Right hindlimb (tissue), 1 donor: ENCODE data around the gene CFAP46.
"Not testable (repeated sequence)": the region's sequence is repeated elsewhere in the genome, so short reads cannot be mapped to it uniquely, and the experiment has no call there.

Source experiments
- DNase-seq: peaks from one replicate; pipeline ENCODE4 v3.0.0-alpha.2; 2018

The CFAP46 gene

DNA sequence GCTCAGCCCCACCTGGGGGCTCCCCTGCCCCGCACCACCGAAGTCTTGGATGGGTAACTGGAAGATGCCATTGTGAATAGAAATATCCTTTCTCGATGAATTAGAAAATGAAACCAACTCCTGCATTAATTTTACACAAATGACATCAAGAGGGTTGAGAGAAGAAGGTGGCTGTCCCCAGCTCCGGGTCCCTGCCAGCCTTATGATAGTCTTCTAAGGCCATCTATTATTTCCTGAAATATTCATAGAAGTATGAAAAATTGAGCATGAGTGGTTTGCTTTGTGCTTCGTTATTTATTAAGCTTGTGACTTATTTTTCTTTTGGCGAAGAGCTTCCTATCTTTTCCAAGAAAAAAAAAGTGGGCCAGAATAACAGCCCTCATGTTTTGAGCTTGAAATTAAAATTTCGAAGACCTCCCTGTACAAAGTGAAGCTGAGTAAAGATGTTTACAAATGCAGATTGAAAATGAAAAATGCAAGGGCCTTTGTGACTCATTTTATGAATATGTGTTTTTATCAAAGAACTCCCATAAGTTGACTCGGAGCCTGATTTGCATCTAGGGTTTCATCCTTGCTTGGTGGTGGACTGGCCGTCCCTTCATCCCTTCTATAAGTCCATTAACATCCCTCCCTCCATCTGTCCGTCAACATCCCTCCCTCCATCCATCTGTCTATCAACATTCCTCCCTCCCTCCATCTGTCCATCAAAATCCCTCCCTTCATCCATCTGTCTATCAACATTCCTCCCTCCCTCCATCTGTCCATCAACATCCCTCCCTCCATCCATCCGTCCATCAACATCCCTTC is 20.5 kb upstream of the CFAP46 start:
- DNase-seq, result peak; percentile 4

DNA sequence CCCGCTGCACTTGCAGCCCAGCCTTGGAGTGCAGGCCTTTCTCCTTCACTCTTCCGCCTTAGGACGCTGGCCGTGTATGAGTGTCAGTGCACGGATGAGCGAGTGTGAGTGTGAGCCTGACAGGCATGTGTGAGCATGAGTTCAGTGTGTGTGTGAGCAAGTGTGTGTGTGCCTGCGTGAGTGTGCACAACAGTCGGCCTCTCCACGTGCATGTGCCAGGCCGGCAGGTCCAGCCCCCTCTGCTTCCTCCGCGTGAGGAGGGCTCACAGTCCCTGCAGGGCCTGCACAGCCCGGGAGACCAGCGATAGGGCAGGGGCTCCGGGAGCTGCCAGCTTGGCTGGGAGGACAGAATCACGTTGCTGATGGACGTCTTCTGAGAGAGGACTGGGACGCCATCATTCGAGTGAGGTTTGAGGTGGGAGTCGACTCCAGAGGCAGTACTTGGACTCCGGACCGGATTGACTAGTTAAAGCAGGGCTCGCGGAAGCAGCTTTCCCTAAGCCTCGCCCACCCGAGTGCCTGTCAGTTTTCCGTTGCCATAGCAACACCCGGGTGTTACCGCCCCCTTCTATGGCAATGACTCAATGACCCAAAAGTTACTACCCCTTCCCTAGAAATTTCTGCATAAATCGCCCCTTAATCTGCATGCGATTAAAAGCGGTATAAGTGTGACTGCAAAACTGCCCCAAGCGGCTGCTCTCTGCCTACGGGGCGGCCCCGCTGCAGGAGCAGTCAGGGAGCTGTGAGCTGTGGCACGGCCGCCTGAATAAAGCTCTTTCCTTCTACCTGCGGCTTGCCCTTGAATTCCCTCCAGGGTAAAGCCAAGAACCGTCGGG is 19.6 kb upstream of the CFAP46 start:
- peak; percentile 83 for DNase-seq

DNA sequence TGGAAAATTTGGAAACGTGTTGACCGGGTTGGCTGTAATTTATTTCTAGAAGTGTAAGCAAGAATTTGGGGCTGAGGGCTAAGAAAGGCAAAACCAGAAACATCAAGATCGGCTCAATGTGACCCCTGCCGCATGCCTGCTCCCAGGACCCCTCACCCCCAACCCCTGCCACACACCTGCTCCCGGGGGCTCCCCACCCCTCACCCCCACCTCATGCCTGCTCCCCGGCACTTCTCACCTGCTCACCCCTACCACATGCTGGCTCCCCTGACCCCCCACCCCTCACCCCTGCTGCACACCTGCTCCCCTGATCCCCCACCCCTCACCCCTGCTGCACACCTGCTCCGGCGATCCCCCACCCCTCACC is 19.0 kb upstream of the CFAP46 start:
- DNase-seq, result no peak

DNA sequence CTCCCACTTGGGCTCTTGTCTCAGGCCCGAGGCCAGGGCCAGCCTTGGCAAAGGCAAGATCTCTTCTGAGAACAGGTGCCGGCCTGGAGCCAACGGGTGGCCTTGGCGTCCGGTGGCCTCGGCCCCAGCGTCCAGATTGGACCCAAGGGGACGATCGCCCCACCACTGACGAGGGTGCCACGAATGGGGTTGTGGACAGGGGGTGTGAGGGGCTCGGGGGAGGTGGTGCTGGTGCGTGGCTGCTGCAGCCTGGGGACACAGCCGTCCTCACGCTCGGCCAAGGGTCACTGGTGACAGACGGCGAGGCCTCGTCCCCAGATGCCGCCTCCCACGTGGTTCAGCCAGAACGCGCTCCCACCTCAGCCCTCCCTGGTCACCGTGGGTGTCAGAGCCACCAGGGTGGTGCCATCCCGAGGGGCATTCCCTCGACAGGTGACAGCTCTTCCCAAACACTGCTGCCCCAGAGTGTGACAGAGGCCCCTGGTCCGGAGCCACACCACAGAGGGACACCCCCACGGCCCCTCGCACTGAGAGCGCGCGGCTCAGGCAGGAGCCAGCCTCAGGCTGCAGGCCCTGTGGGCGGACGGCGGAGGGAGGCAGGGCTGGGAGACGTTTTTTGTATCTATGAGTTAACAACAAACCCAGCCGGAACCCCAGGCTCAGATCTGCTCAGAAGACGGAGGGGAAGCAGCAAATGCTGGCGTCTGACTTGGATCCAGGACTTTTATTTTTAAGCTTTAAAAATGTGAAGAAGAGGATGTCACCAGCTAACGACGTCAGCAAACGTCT is 18.5 kb upstream of the CFAP46 start:
- peak; percentile 24 for DNase-seq

DNA sequence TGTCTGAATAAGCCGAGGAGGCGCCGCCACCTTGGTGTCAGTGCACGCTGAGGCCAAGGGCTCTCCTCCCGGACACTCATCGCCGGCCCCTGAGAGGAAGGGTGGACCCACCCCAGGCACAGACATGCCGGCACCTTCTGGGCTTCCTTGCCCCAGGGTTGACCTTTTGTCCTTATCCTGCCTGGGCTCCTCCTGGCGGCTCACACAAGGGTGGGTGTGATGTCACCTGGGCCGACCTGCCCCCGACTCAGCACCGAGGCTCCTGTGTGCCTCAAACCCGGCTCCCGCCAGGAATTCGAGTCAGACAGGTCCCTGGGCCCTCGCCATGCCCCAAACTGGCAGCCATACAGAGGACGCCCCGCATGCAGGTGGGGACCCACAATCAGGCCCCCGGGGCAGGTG is 17.7 kb upstream of the CFAP46 start:
- peak; percentile 18 for DNase-seq

DNA sequence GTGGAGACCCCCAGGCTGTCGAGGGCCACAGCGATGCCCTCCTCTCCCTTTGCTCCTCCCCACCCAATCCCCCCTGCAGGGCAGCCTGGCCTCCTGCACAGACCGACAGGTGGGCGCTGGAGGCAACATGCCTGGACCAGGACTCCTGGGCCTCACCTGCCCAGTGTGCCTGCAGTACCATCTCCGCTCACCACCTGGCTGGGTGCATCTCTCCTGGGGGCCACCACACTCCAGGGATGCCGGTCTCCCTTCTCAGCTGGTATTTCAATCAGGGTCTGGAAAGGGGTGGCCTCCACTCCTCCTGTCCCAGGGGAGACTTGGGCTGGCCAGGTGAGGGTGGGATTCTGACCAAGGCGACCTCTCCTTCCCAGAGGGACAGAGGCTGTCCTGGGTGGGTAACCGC is 17.2 kb upstream of the CFAP46 start:
- peak; percentile 7 for DNase-seq

DNA sequence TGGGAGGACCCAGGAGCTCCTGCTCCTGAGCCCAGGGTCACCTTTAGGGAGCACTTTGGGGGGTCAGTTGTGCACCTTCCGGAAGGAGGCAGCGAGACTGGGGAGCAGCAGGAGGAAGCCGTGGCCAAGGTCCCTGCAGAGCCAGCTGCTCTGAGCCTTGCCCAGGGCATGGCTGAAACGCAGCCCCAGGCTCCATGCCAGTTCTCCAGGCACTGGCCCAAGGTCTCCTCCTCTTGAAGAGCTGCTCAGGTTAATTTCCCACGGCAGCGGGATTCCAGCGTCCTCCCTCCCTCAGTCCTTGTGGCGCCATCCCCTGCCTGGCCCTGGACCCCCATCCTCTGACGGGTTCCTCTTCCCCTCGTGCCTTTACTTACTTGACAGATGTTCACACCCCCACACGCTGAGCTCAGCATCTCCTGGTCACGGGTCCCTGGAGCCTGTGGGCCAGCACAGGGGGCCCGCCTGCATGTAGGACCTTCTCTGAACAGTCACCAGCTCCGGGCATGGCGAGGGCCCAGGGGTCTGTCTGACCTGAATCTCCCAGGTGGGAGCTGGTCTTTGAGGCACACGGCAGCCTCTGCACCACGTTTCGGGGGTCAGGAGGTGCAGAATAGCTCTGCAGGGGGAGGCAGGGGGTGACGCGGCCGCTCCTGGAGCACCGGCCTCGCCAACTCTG is 16.7 kb upstream of the CFAP46 start:
- peak; percentile 29 for DNase-seq

DNA sequence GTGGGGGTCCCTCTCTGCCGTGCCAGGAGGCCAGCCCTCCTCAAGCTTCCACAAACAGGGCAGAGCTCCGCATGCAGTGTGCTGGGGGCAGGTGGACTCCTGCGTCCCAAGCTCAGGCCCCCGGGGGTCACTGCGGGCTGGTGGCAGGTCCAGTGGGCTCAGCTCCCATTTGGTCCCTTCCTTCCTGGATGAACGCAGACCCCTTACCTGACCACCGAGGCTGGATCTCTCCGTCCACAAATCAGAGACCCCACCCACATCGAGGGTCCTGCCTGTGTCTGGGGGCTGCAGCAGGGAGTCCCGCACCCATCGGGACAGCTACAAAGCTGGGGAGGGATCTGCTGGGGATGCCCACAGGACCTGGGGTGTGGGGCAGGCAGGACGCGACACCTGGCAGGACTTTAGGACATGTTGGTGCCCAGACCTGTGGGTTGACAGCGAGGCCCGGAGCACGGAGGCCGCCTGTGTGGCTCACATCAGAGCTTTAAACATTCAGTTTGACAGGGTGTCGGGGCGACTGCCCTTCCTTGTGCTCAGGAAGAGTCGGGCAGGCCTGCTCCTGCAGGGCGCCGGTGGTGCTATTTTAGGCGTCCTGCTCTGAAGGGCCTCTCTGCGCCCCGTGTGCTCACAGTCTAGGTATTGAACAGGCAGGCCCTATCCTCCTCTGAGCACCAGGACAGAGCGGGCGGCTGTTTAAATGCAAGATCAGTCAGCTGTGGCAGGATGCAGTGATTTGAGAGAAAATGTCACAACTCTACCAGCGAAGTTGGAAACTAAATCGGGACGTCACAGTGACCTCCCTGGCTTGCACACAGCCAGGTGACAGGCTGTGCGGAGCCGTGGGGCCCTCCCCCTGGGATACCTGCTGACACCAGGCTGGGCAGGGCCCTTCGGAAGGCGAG is 15.9 kb upstream of the CFAP46 start:
- DNase-seq, result peak; percentile 10

DNA sequence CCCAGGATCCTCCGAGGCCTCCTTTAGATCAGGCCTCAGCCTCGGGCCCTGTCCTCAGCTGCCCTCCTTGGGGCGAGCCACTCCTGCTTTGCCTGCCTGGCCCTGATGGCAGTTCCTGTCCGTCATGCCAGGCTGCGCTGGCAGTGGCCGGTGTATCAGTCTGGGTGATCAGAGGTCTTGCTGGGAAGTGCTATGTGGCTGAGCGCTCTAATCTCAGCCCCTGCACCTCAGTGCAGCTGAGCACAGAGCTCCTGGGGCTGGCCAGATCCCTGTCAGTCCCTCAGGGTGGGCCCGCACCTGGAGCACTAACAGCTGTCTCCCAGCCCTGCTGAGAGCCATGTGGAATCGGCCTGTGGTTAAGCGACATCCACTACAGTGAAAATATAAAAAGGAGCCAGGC is 14.8 kb upstream of the CFAP46 start:
- DNase-seq, result peak; percentile 14

DNA sequence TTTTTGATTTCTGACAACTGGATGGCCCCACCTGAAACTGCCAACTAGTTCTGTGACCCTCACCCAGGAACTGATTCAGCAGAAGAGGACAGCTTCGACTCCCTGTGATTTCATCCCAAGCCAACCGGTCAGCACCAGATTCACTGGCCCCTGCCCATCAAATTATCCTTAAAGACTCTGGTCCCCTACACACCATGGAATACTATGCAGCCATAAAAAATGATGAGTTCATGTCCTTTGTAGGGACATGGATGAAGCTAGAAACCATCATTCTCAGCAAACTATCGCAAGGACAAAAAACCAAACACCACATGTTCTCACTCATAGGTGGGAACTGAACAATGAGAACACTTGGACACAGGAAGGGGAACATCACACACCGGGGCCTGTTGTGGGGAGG is 13.9 kb upstream of the CFAP46 start:
- DNase-seq, result not testable (repeated sequence)

DNA sequence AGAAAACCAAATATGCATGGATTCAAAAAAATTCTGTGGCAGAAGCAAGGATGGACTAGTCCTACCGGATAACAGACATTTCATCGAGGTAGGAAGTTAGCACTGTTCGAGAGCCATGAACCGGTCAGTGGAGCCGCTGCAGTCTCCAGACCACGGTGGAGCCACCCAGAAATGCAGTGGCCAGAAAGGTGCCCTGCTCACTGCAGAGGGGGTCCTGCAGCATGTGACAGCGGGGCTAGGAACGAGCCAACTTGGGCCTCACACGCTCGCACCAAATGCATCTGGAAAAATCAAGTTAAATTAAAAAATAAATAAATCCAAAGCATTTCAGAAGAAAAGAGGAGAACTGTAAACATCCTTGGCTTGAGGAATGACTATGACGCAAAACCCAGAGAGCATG is 13.1 kb upstream of the CFAP46 start:
- DNase-seq, result no peak

DNA sequence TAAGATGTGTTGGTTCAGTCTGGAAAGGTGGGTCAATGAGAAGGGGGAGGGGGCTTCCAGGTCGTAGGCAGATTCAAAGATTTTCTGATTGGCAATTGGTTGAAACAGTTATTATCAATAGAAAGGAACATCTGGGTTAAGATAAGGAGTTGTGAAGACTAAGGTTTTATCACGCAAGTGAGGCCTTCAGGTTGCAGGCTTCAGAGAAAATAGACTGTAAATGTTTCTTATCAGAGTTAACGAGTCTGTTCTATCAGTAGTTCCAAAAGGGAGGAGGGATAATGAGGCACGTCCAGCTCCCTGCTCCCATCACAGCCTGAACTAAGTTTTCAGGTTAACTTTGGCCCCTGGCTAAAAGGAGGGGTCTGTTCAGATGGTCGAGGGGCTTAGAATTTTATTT is 11.1 kb upstream of the CFAP46 start:
- DNase-seq, result no peak

DNA sequence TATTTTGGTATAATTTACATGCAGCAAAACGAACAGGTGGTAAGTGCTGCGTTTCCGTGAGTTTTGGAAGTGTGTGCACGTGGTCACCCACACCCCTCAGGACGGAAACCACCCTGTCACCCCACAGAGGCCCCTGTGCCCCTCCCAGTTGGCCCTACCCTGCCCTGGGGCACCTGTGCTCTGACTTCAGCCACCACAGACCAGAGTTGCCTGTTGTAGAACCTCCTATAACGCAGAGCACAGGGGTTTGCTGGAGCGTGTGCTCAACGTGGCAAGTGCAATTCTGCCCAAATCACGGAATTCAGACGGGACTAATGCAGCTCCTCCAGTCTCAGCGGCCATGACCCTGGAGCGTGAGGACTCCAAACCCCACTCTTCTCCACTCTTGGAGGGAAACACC is 9.6 kb upstream of the CFAP46 start:
- peak; percentile 5 for DNase-seq

DNA sequence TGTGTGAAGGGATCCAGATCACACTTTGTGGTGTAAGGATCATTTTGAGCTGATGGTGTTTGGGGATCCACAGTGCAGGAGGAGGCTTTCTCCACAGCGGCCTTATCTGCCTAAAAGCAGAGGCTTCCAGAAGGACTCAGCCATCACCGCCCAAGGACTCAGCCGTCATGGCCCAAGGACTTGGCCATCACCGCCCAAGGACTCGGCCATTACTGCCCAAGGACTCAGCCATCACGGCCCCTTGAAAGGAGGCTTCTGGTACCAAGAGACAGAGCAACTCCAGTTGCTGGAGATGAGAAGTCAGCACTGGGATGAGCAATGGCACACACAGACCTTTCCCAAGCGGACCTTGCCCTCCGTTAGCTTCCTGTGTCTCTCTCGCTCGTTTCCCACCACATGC is 6.0 kb upstream of the CFAP46 start:
- DNase-seq, result no peak

DNA sequence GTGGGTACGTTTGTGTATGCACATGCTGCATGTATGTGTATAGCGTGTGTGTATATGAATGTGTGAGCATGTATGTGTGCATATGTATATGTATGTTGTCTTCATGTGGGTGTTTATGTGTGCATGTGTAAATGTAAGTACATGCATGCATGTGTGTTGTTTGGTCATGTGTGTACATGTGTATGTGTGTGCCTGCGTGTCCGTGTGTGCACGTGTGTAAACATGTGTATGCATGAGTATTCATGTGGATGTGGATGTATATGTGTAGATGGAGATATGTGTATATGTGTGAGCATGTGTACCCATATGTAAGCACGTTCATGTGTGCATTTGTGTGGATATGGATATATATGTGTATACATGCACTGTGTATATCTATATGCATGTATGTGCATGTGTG is 5.5 kb upstream of the CFAP46 start:
- DNase-seq, result no peak

DNA sequence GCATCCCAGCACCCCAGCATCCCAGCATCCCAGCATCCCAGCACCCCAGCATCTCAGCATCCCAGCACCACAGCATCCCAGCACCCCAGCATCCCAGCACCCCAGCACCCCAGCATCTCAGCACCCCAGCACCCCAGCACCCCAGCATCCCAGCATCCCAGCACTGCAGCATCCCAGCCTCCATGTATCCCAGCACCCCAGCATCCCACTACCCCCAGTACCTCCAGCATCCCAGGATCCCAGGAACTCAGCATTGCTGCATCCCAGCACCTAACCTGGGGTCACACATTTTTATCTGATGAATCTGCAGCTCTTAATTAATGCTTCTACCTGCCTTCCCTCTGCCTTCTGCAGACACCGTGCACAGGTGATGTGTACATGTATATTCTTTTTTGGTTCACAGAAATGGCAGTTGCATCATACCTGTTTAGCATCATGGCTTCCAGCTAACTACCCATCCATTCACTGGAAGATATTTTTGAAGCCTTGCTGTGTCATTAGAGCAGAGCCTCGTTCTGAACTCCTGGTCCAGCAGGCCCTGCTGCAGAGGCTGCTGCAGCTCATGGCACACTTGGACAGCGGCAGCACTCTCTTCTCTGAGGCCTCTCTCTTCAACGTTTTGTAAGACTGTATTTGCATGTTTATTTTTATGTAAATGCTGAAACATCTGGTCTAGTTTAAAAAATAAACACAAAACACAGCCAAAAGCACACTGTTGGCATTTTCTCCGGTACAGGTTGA is 4.6 kb upstream of the CFAP46 start:
- no peak for DNase-seq

DNA sequence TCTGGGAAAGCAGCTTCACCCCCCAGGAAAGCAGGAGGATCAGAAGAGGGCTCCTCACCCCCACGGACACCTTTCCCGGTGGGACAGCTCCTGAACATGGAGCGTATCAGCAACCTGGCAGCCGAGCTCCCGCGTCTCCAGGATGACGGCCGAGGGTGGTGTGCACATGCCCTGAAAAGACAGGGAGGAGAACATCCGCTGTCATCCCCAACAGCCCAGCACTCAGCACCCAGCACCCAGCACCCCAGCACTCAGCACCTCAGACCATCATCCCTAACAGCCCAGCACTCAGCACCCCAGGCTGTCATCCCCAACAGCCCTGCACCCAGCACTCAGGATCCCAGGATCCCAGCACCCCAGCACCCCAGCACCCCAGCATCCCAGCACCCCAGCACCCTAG is 3.9 kb upstream of the CFAP46 start:
- peak; percentile 7 for DNase-seq

DNA sequence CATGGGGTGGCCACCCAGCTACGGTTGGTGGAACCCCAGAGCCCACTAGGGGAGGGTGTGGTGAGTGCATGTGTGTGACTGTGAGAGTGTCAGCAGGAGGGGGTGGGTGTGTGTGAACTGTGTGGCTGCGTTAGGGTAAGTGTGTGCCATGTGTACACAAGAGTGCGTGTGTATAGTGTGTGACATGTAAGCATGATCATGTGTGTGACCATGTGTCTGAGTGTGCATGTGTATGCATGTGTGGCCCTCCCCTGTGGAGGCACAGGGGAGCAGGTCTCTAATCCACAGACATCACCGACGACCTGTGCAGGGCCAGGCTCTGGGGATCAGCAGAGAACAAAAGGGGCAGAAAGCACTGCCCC is 3.5 kb upstream of the CFAP46 start:
- no peak for DNase-seq

DNA sequence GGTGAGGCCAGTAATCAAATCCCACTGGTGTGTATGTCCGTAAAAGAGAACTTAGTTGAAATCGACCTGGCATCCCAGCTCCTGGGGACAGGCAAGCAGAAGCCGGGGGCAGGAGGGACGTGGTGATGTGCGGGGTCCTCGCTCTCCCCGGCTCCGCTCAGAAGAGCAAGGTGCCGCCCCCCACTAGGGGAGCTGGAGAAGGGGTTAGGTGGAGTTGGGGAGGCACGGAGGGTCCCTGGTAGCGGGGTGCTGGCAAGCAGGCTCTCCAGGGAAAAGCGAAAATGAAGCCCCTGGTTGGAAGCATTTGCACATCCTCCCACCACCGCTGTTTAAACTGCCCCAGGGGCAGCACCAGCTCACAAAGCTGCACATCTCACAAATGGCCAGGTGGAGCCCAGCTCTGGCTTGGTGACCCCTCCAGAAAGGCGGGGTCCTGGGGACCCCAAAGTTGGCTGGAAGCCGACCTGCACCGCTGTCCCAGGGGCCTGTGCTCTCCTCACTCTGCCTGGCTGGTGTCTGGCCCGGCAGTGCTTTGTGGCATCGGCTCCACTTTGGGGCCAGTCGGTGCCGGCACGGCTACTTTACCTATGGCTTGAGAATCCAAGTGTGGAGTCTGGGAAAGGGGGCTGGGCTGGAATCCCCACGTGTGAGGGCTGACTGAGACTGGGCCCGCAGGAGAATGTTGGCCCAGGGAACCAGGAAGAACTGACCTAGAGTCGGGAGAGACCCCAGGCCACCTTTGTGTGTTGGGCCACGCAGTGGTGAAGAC is 2.9 kb upstream of the CFAP46 start:
- DNase-seq, result peak; percentile 12

DNA sequence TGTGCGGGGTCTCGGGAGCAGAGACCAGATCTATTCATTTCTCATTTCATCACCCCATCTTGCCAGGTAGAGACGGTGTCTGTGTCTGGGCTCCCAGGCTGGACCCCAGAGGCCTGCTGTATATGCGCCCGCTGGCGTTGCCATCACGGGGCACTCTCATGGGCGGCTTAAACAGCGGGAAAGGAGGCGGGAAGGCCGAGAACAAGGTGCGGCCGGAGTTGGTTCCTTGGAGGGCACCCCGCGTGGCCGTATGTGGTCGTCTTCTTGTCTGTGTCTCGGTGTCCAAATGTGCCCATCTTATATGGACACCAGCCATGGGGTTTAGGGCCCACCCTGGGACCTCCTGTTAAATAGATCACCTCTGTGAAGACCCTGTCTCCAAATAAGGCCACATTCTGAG is 2.1 kb upstream of the CFAP46 start:
- DNase-seq, result peak; percentile 11
